ENCODE data around the gene LPP. TPM values are rescaled to one million over a fixed set of nuclear protein-coding genes. Genes with fewer than 3 reads are reported as not detected.

The LPP gene
- polyA plus RNA-seq, 1 experiment = 76.3 TPM

DNA sequence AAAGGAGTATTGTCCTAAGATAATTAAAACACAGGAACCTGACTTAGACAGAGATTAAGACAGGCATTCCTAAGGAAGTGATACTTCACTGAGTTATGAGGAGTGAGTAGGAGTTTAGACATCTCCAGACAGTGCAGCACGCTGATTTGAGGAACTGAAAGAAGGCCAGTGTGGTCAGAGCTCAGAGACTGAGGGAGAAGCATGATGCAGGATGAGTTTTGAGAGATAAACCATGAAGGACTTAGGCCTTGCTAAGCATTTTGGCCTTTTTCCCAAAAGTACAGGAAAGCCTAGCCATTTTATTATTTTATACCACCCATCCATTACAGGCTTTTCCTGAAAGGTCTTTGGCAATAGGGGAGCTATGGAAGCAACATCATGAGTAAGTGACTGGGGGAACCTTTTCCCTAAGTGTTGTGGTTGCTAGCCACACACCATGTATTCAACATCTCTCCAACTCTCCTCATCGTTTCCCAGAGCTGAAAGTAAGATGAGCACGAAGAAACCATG lies 642.2 kb downstream of the LPP start:
- TF ChIP-seq, protein P1, sequence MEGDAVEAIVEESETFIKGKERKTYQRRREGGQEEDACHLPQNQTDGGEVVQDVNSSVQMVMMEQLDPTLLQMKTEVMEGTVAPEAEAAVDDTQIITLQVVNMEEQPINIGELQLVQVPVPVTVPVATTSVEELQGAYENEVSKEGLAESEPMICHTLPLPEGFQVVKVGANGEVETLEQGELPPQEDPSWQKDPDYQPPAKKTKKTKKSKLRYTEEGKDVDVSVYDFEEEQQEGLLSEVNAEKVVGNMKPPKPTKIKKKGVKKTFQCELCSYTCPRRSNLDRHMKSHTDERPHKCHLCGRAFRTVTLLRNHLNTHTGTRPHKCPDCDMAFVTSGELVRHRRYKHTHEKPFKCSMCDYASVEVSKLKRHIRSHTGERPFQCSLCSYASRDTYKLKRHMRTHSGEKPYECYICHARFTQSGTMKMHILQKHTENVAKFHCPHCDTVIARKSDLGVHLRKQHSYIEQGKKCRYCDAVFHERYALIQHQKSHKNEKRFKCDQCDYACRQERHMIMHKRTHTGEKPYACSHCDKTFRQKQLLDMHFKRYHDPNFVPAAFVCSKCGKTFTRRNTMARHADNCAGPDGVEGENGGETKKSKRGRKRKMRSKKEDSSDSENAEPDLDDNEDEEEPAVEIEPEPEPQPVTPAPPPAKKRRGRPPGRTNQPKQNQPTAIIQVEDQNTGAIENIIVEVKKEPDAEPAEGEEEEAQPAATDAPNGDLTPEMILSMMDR (IDR thresholded peaks at IDR 0.05; ENCODE audit: low read depth, low read length) = no peak
- peak; percentile 76 for DNase-seq (ENCODE audit: low read depth, low spot score)
- H3K4me3 ChIP-seq (ENCODE audit: low read depth, low read length) = no peak overlapping the region
- H3K27ac ChIP-seq (ENCODE audit: low read depth, low read length) = peak overlapping the region; percentile 60
- H3K9me3 ChIP-seq (ENCODE audit: control insufficient read depth, insufficient read depth, low read length) = no peaks in the 10 kb centered on the region
- ChIA-PET CTCF (interaction anchor here (0.7 to 3.9 kb wide), 3 partner anchors 159 to 1056 kb away, joined by 3 to 20 read pairs (median 5); no protein-coding TSS in a partner anchor), POLR2A (no interaction called here)
- no peaks in the 10 kb centered on the region for H3K27me3 ChIP-seq (ENCODE audit: control insufficient read depth, insufficient read depth, low read length)

DNA sequence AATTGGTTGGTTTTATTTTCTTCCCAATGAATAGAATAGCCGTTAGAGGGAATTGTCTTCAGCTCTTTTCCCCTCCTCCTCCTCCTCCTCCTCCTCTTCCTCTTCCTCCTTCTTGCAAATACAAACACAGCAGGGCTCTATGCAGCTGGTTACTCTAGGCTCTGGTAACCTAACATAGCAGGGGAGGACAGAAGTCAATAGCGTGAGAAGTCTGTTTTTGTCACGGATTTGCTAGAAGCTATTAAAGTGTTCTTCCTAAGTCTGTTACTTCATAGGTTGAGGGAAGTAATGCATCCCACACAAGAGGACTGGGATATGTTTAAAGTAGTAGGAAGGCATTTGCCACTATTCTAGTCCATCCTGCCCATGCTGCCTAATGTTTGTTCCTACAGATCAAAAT lies 643.1 kb downstream of the LPP start:
- H3K9me3 ChIP-seq (ENCODE audit: control insufficient read depth, insufficient read depth, low read length) = no peaks in the 10 kb centered on the region
- DNase-seq (ENCODE audit: low read depth, low spot score) = no peak
- no peaks in the 10 kb centered on the region for H3K27me3 ChIP-seq (ENCODE audit: control insufficient read depth, insufficient read depth, low read length)
- ChIA-PET CTCF (interaction anchor here (0.7 to 3.9 kb wide), 3 partner anchors 158 to 1057 kb away, joined by 3 to 20 read pairs (median 5); no protein-coding TSS in a partner anchor), POLR2A (no interaction called here)
- H3K4me3 ChIP-seq (ENCODE audit: low read depth, low read length) = no peak overlapping the region
- no peak overlapping the region for H3K27ac ChIP-seq (ENCODE audit: low read depth, low read length)
- TF ChIP-seq, protein P1 (IDR thresholded peaks at IDR 0.05; ENCODE audit: low read depth, low read length) = no peak

DNA sequence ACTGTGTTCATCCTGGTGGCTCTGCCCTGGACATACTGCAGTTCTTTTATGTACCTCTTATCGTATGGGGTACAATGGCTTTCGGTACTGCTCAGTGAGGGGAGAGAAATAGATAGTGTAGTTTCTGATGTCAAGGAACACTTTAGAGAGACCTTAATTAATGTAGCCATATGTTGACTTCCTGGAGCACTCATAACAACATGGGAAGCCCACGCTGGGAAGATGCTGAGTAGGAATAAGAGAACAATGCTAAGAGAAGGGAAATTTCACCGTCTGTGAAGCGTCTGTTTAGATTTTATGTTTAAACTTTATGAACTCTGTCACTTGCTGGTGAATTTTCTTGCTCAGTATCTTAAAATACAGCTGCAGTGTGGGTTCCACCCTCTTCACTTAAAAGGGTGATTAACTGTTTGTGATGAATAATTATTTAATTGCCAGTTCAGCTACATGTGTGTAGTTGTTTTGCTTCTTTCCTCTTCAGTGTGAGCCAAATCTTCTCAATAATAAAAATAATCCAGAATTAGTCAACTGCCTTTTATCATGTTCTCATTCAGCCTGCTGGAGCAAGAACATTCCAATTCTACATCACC lies 644.7 kb downstream of the LPP start:
- no peak for DNase-seq (ENCODE audit: low read depth, low spot score)
- Histone ChIP-seq H3K9me3 (ENCODE audit: control insufficient read depth, insufficient read depth, low read length) (no peaks in the 10 kb centered on the region), H3K4me3 (ENCODE audit: low read depth, low read length) (no peak overlapping the region), H3K27me3 (ENCODE audit: control insufficient read depth, insufficient read depth, low read length) (no peaks in the 10 kb centered on the region), H3K27ac (ENCODE audit: low read depth, low read length) (no peak overlapping the region)
- CTCF ChIA-PET = interaction anchor here (0.8 to 3.9 kb wide), 2 partner anchors 157 to 1058 kb away, joined by 3 to 20 read pairs; no protein-coding TSS in a partner anchor
- POLR2A ChIA-PET = no interaction called here
- TF ChIP-seq, protein P1 (IDR thresholded peaks at IDR 0.05; ENCODE audit: low read depth, low read length) = no peak

DNA sequence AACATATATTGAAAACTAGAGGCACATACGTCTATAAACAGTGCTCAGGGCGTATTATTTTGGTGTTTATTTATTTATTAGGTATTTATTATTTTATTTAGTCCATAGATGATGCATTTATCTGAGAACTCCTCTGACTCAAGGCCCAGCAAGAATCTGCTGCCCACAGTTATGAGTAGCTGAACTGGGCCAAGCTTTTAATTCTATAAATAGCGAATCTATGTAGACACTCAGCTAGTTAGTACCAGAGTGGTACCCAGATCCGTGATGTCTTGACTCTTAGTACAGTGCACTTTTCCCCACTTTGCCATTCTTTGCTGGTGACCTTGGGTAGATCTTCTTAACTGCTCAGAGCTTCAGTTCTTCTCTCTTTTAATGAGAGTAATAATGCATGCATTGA lies 647.4 kb downstream of the LPP start:
- DNase-seq (ENCODE audit: low read depth, low spot score) = no peak

DNA sequence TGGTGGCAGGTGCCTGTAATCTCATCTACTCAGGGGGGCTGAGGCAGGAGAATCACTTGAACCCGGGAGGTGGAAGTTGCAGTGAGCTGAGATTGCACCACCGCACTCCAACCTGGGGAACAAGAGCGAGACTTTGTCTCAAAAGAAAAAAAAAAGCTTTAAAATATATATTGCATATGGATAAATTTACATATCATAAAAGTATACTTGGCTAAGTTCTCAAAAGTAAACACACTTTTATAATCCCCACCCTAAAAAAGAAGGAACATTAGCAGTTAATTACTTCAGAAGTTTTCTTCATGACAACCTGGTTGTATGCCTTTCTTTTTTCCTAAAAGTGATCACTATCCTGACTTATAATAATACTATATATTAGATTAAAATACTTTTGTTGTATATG lies 648.7 kb downstream of the LPP start:
- H3K27ac ChIP-seq (ENCODE audit: low read depth, low read length) = no peak overlapping the region
- H3K4me3 ChIP-seq (ENCODE audit: low read depth, low read length) = no peak overlapping the region
- no peak for DNase-seq (ENCODE audit: low read depth, low spot score)
- no peaks in the 10 kb centered on the region for H3K27me3 ChIP-seq (ENCODE audit: control insufficient read depth, insufficient read depth, low read length)
- ChIA-PET CTCF (no interaction called here), POLR2A (interaction anchor here (0.7 kb wide), 1 partner anchor 34 kb away, joined by 3 read pairs; no protein-coding TSS in a partner anchor)
- no peaks in the 10 kb centered on the region for H3K9me3 ChIP-seq (ENCODE audit: control insufficient read depth, insufficient read depth, low read length)
- TF ChIP-seq, protein P1 (IDR thresholded peaks at IDR 0.05; ENCODE audit: low read depth, low read length) = no peak

More for the DNA sequence above, 647.4 kb downstream of the LPP start:
- Histone ChIP-seq H3K9me3 (ENCODE audit: control insufficient read depth, insufficient read depth, low read length) (no peaks in the 10 kb centered on the region), H3K27me3 (ENCODE audit: control insufficient read depth, insufficient read depth, low read length) (no peaks in the 10 kb centered on the region), H3K4me3 (ENCODE audit: low read depth, low read length) (no peak overlapping the region), H3K27ac (ENCODE audit: low read depth, low read length) (no peak overlapping the region)
- ChIA-PET CTCF (interaction anchor here (0.5 to 1.0 kb wide), 3 partner anchors 11 to 1061 kb away, joined by 3 to 4 read pairs (median 3); no protein-coding TSS in a partner anchor), POLR2A (no interaction called here)
- TF ChIP-seq, protein P1 (IDR thresholded peaks at IDR 0.05; ENCODE audit: low read depth, low read length) = no peak
